Measurements from ENCODE around the gene VTI1B.
"Not testable (repeated sequence)": the region's sequence is repeated elsewhere in the genome, so short reads cannot be mapped to it uniquely, and the experiment has no call there.

DNA sequence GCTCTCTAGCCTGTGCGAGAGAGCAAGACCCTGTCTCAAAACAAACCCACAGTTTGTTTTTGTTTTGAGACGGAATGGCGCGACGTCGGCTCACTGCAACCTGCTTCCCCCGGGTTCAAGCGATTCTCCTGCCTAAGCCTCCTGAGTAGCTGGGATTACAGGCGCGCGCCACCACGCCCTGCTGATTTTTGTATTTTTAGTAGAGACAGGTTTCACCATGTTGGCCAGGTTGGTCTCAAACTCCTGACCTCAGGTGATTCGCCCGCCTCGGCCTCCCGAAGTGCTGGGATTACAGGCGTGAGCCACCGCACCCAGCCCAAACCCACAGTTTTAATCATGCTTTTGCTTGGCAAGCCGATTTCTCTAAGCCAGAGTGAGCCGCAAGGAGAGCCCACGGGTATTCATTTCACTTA is 73.9 kb downstream of the VTI1B start:
- TF ChIP-seq, protein P1, sequence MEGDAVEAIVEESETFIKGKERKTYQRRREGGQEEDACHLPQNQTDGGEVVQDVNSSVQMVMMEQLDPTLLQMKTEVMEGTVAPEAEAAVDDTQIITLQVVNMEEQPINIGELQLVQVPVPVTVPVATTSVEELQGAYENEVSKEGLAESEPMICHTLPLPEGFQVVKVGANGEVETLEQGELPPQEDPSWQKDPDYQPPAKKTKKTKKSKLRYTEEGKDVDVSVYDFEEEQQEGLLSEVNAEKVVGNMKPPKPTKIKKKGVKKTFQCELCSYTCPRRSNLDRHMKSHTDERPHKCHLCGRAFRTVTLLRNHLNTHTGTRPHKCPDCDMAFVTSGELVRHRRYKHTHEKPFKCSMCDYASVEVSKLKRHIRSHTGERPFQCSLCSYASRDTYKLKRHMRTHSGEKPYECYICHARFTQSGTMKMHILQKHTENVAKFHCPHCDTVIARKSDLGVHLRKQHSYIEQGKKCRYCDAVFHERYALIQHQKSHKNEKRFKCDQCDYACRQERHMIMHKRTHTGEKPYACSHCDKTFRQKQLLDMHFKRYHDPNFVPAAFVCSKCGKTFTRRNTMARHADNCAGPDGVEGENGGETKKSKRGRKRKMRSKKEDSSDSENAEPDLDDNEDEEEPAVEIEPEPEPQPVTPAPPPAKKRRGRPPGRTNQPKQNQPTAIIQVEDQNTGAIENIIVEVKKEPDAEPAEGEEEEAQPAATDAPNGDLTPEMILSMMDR (IDR thresholded peaks at IDR 0.05; ENCODE audit: low read depth, low read length, missing input control) = not testable (repeated sequence)
- not testable (repeated sequence) for TF ChIP-seq HNF4G (IDR thresholded peaks at IDR 0.05); GABPA (IDR thresholded peaks at IDR 0.05 in 1 of 2, conservative IDR thresholded peaks at IDR 0.05 in 1 of 2); TAF1 (conservative IDR thresholded peaks at IDR 0.05); SP1 (IDR thresholded peaks at IDR 0.05); YY1 (IDR thresholded peaks at IDR 0.05)
- TF ChIP-seq, protein P2, sequence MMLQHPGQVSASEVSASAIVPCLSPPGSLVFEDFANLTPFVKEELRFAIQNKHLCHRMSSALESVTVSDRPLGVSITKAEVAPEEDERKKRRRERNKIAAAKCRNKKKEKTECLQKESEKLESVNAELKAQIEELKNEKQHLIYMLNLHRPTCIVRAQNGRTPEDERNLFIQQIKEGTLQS (IDR thresholded peaks at IDR 0.05) = not testable (repeated sequence)
- TF ChIP-seq, protein P3, sequence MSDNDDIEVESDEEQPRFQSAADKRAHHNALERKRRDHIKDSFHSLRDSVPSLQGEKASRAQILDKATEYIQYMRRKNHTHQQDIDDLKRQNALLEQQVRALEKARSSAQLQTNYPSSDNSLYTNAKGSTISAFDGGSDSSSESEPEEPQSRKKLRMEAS (IDR thresholded peaks at IDR 0.05) = not testable (repeated sequence)
- TF ChIP-seq, protein P4, sequence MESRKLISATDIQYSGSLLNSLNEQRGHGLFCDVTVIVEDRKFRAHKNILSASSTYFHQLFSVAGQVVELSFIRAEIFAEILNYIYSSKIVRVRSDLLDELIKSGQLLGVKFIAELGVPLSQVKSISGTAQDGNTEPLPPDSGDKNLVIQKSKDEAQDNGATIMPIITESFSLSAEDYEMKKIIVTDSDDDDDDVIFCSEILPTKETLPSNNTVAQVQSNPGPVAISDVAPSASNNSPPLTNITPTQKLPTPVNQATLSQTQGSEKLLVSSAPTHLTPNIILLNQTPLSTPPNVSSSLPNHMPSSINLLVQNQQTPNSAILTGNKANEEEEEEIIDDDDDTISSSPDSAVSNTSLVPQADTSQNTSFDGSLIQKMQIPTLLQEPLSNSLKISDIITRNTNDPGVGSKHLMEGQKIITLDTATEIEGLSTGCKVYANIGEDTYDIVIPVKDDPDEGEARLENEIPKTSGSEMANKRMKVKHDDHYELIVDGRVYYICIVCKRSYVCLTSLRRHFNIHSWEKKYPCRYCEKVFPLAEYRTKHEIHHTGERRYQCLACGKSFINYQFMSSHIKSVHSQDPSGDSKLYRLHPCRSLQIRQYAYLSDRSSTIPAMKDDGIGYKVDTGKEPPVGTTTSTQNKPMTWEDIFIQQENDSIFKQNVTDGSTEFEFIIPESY (IDR thresholded peaks at IDR 0.05) = not testable (repeated sequence)
